A673 (cell line): ENCODE data around the gene PARP9. TPM values are rescaled to one million over a fixed set of nuclear protein-coding genes. Genes with fewer than 3 reads are reported as not detected.

ENCODE experiments used
- BruUV-seq: library from RNA; stranded (reverse); fragments of 400-500 nt; replicated peaks from 2 replicates; lab custom pipeline; 2021; lab: Mats Ljungman, UMichigan
- CTCF ChIA-PET: fragments of 300-600 bp; sonication (Branson Sonifier 250); formaldehyde crosslinking; loops from one replicate; lab custom pipeline; 2022; ENCODE audit warnings: antibody characterized with exemption; lab: Charles Lee
- POLR2A ChIA-PET: fragments of 300-600 bp; sonication (Branson Sonifier 250); formaldehyde crosslinking; loops from one replicate; lab custom pipeline; 2022; ENCODE audit warnings: antibody characterized with exemption; ENCODE audit not compliant: low non-redundant PET; lab: Charles Lee
- DNase-seq: peaks from one replicate; pipeline ENCODE4 v3.0.0-alpha.2; 2015; ENCODE audit warnings: low spot score
- H3K27ac ChIP-seq: fragments of 200-600 bp; sonication (generic); 2 replicates; pipeline ENCODE4 v1.5.1; 2016; ENCODE audit warnings: mixed run types, low read depth, mild to moderate bottlenecking, mixed read lengths, antibody characterized with exemption, low read length; ENCODE audit not compliant: poor library complexity, severe bottlenecking
- H3K27me3 ChIP-seq: fragments of 200-600 bp; sonication (generic); replicated peaks from 2 replicates; pipeline ENCODE4 v1.6.1; 2017; ENCODE audit warnings: mixed run types, low read depth, mild to moderate bottlenecking, mixed read lengths, antibody characterized with exemption, low read length; ENCODE audit not compliant: insufficient read depth, poor library complexity
- H3K36me3 ChIP-seq: fragments of 200-600 bp; sonication (generic); 2 replicates; pipeline ENCODE4 v1.6.1; 2016; ENCODE audit warnings: mixed run types, mild to moderate bottlenecking, mixed read lengths, antibody characterized with exemption, low read length; ENCODE audit not compliant: insufficient read depth, poor library complexity, severe bottlenecking
- H3K4me1 ChIP-seq: fragments of 200-600 bp; sonication (generic); 2 replicates; pipeline ENCODE4 v1.6.1; 2017; ENCODE audit warnings: mixed run types, mild to moderate bottlenecking, mixed read lengths, antibody characterized with exemption, low read length; ENCODE audit not compliant: insufficient read depth, poor library complexity, severe bottlenecking
- H3K4me3 ChIP-seq: fragments of 200-600 bp; sonication (generic); 2 replicates; pipeline ENCODE4 v1.5.1; 2016; ENCODE audit warnings: low read depth, mixed run types, mild to moderate bottlenecking, mixed read lengths, low read length; ENCODE audit not compliant: poor library complexity, severe bottlenecking
- H3K9me3 ChIP-seq: fragments of 200-600 bp; sonication (generic); 2 replicates; pipeline ENCODE4 v1.6.1; 2016; ENCODE audit warnings: mixed run types, low read depth, mild to moderate bottlenecking, mixed read lengths, antibody characterized with exemption, low read length; ENCODE audit not compliant: poor library complexity, severe bottlenecking
- CTCF ChIP-seq: fragments of 300-800, 200-600 bp; sonication (generic); conservative IDR thresholded peaks from 2 replicates; pipeline ENCODE4 v1.5.1; 2017; ENCODE audit warnings: low read depth, mild to moderate bottlenecking, antibody characterized with exemption, low read length, moderate library complexity, mixed read lengths
- EZH2 ChIP-seq: fragments of 200-600 bp; sonication (generic); IDR thresholded peaks from 2 replicates; pipeline ENCODE4 v1.6.1; 2017; ENCODE audit warnings: borderline replicate concordance, low read depth, mild to moderate bottlenecking, mixed read lengths, antibody characterized with exemption, low read length; ENCODE audit not compliant: poor library complexity, severe bottlenecking
- intact Hi-C: fragments of 100-400 bp; cut with micrococcal nuclease; formaldehyde crosslinking; loops from one replicate; pipeline ENCODE4 v1.10.0; 2022; ENCODE audit not compliant: unreplicated experiment
- total RNA-seq: library from RNA; stranded (reverse); gene quantifications from 2 replicates; pipeline ENCODE4 v1.2.3, GENCODE V29; 2021

Gene PARP9
- total RNA-seq, 1 experiment from 2014 or later: 10.6 TPM

GRCh38 chr3:122602011-122602710 lies 38.1 kb upstream of the PARP9 start:
- no peaks in the 10 kb centered on the region for H3K4me1 ChIP-seq
- POLR2A ChIA-PET: no interaction called here
- H3K27ac ChIP-seq: no peak overlapping the region
- H3K27me3 ChIP-seq: peaks cover 3% of the 10 kb centered on the region
- H3K36me3 ChIP-seq: no peaks in the 10 kb centered on the region
- no TSS peak for BruUV-seq
- CTCF ChIA-PET: no interaction called here
- TF ChIP-seq EZH2 (no peak), CTCF (no peak)
- intact Hi-C loops: no loop called here
- H3K4me3 ChIP-seq: no peak overlapping the region
- no peaks in the 10 kb centered on the region for H3K9me3 ChIP-seq
- no peak for DNase-seq

- H3K27ac ChIP-seq: no peak overlapping the region
- no peaks in the 10 kb centered on the region for H3K4me1 ChIP-seq
- CTCF ChIA-PET: no interaction called here
- POLR2A ChIA-PET: no interaction called here
- DNase-seq: no peak
- no peak overlapping the region for H3K4me3 ChIP-seq
- H3K9me3 ChIP-seq: no peaks in the 10 kb centered on the region
- no TSS peak for BruUV-seq
- H3K27me3 ChIP-seq: peaks cover 6% of the 10 kb centered on the region
- H3K36me3 ChIP-seq: no peaks in the 10 kb centered on the region
- intact Hi-C loops: no loop called here
- TF ChIP-seq CTCF (no peak), EZH2 (no peak)
Observed at GRCh38 chr3:122598556-122598955, 34.5 kb upstream of the PARP9 start.

- no peak for DNase-seq
- no peak for TF ChIP-seq CTCF
- no peak for TF ChIP-seq EZH2
- no TSS peak for BruUV-seq
- Histone ChIP-seq H3K9me3 (no peaks in the 10 kb centered on the region), H3K27me3 (peaks cover 6% of the 10 kb centered on the region), H3K27ac (no peak overlapping the region), H3K4me3 (no peak overlapping the region), H3K4me1 (no peaks in the 10 kb centered on the region), H3K36me3 (no peaks in the 10 kb centered on the region)
- intact Hi-C loops: no loop called here
- CTCF ChIA-PET: no interaction called here
- POLR2A ChIA-PET: no interaction called here
Observed at GRCh38 chr3:122598151-122598550, 34.1 kb upstream of the PARP9 start.
